Measurements from ENCODE around the gene IMPA2.

- no peak for TF ChIP-seq EP300 (IDR thresholded peaks at IDR 0.05; ENCODE audit: low read depth)
- TF ChIP-seq CTCF (IDR thresholded peaks at IDR 0.05) = no peak
- no peak for TF ChIP-seq POLR2A (IDR thresholded peaks at IDR 0.05)
These were observed 28.4 kb downstream of the IMPA2 start for GRCh38 chr18:12009581-12010140.
